Lower leg skin (tissue), 3 donors: ENCODE data around the gene CACNB4.

ENCODE experiments used
- CTCF ChIP-seq, 3 donors: fragments of 450-650 bp; IDR thresholded peaks; one replicate each; pipeline ENCODE4 v1.5.1; 2016; ENCODE audit warnings: antibody characterized with exemption in 3 of 3, mild to moderate bottlenecking in 3 of 3, moderate library complexity in 2 of 3
- POLR2A ChIP-seq, 2 donors: fragments of 450-650 bp; IDR thresholded peaks; one replicate each; pipeline ENCODE4 v1.6.1; 2016 to 2017; ENCODE audit warnings: antibody characterized with exemption in 2 of 2, mild to moderate bottlenecking in 1 of 2, moderate library complexity in 1 of 2

DNA sequence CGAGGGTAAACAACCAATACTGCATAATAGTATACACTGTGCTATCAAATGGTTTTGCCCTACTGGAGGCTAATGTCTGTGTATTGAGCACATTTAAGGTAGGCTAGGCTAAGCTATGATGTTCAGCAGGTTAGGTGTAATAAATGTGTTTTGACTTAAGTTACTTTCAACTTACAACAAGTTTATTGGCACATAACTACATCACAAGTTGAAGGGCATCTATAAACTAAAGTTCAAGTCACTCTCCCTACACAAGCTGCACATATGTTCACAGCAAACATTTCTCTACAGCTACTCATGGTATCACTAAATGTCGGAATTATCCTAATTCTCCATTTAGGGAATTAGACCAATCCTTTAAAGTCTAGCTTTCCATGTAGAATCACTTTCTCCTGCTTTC lies 282.0 kb downstream of the CACNB4 start:
- no peak for TF ChIP-seq CTCF (IDR thresholded peaks at IDR 0.05)
- no peak for TF ChIP-seq POLR2A (IDR thresholded peaks at IDR 0.05)
